Lower leg skin (tissue), 3 donors: ENCODE measurements around the gene SH3D19.

ENCODE experiments used
- POLR2A ChIP-seq, 2 donors: fragments of 450-650 bp; IDR thresholded peaks; one replicate each; pipeline ENCODE4 v1.6.1; 2016 to 2017; ENCODE audit warnings: antibody characterized with exemption in 2 of 2, mild to moderate bottlenecking in 1 of 2, moderate library complexity in 1 of 2
- TF ChIP-seq, protein P1 (sequence below), 3 donors: fragments of 450-650 bp; IDR thresholded peaks; one replicate each; pipeline ENCODE4 v1.5.1; 2016; ENCODE audit warnings: antibody characterized with exemption in 3 of 3, mild to moderate bottlenecking in 3 of 3, moderate library complexity in 2 of 3

DNA sequence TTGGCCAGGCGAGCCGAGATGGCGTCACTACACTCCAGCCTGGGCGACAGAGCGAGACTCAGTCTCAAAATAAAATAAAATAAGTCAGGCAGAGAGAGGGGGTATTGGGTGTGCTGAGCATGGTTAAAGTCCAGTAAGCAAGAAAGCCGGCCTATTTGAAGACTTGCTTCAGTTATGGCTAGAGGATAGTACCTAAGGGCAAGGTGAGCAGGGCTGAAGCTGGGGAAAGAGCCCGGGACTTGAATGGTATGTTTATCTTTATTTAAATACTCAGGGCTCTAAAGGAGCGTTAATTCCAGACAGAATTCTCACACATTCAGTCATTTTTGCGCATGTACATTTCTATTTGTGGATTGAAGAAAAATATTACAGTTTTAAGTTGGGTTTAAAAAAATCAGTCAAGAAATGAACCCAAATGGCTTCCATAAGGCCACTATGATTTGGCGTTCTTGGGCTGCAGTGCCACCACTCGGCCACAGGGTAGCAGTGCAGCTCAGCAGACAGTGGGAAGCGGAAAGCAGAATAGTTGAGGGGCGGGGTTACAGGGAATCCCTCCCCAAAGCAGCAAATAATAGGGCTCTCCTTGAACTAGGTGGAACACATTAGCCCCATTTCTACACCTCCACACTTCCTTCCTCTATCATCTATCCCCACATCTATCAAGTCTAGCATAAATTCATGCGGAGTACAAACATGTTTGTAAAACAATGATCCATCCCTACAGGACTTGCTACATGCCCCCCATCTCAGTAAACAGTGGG is 37.2 kb upstream of the SH3D19 start:
- TF ChIP-seq, protein P1, sequence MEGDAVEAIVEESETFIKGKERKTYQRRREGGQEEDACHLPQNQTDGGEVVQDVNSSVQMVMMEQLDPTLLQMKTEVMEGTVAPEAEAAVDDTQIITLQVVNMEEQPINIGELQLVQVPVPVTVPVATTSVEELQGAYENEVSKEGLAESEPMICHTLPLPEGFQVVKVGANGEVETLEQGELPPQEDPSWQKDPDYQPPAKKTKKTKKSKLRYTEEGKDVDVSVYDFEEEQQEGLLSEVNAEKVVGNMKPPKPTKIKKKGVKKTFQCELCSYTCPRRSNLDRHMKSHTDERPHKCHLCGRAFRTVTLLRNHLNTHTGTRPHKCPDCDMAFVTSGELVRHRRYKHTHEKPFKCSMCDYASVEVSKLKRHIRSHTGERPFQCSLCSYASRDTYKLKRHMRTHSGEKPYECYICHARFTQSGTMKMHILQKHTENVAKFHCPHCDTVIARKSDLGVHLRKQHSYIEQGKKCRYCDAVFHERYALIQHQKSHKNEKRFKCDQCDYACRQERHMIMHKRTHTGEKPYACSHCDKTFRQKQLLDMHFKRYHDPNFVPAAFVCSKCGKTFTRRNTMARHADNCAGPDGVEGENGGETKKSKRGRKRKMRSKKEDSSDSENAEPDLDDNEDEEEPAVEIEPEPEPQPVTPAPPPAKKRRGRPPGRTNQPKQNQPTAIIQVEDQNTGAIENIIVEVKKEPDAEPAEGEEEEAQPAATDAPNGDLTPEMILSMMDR (IDR thresholded peaks at IDR 0.05): peak in 2 of 3 donors; percentile 7 to 85
- TF ChIP-seq POLR2A (IDR thresholded peaks at IDR 0.05): no peak
